DND-41 (cell line): ENCODE data around the gene RHOH.

Source experiments
- EZH2 ChIP-seq: IDR thresholded peaks from 3 replicates; pipeline ENCODE4 v1.6.1; 2012; ENCODE audit warnings: borderline replicate concordance, low read depth, mild to moderate bottlenecking, moderate library complexity, low read length, inconsistent platforms; ENCODE audit not compliant: severe bottlenecking
- TF ChIP-seq, protein P1 (sequence below): IDR thresholded peaks from 2 replicates; pipeline ENCODE4 v1.5.1; 2012; ENCODE audit warnings: borderline replicate concordance, low read length, moderate library complexity, mild to moderate bottlenecking; ENCODE audit not compliant: poor library complexity, severe bottlenecking; ENCODE audit errors: extremely low read depth

DNA sequence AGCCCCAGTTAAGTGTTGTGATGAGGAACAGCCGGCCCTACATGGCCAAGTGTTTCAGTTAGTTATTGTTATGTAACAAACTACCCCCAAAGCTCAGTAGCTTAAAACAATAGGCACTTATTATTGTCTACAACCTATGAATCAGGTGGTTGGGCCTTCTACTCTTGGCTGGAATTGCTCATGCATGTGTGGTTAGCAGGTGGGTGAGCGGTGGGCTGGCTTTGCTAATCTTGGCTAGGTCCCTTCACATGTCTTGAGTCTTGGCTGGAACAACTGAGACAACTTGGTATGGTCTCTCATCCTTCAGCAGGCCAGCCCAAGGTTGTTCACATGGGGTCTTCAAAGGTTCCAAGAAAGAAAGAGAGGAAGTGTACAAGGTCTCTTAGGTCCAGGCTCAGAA, 83.8 kb downstream of the RHOH start:
- TF ChIP-seq, protein P1, sequence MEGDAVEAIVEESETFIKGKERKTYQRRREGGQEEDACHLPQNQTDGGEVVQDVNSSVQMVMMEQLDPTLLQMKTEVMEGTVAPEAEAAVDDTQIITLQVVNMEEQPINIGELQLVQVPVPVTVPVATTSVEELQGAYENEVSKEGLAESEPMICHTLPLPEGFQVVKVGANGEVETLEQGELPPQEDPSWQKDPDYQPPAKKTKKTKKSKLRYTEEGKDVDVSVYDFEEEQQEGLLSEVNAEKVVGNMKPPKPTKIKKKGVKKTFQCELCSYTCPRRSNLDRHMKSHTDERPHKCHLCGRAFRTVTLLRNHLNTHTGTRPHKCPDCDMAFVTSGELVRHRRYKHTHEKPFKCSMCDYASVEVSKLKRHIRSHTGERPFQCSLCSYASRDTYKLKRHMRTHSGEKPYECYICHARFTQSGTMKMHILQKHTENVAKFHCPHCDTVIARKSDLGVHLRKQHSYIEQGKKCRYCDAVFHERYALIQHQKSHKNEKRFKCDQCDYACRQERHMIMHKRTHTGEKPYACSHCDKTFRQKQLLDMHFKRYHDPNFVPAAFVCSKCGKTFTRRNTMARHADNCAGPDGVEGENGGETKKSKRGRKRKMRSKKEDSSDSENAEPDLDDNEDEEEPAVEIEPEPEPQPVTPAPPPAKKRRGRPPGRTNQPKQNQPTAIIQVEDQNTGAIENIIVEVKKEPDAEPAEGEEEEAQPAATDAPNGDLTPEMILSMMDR, result no peak
- TF ChIP-seq EZH2, result no peak
